HepG2 (cell line): ENCODE measurements around the gene PGGT1B. TPM values are rescaled to one million over a fixed set of nuclear protein-coding genes. Genes with fewer than 3 reads are reported as not detected.

Source experiments
- ATAC-seq: fragments of 200-7000 bp; cut with Tn5 transposase; 3 replicates; pipeline ENCODE4 v1.9.1; 2020; ENCODE audit warnings: mild to moderate bottlenecking, moderate library complexity
- BruUV-seq: library from RNA; stranded (reverse); fragments of 400-500 nt; replicated peaks from 2 replicates; lab custom pipeline; 2021; lab: Mats Ljungman, UMichigan
- CTCF ChIA-PET: fragments of 300-600 bp; formaldehyde crosslinking; extraction: SDS; loops from one replicate; lab custom pipeline; 2021; ENCODE audit warnings: low total read pairs, inconsistent platforms, low intra/inter-chr PET ratio; lab: Yijun Ruan, JAX
- POLR2A ChIA-PET: fragments of 350-600 bp; sonication (Branson Sonifier 250); formaldehyde crosslinking; loops from one replicate; lab custom pipeline; 2020; ENCODE audit warnings: antibody characterized with exemption, inconsistent platforms; lab: Yijun Ruan, JAX
- DNase-seq: peaks from one replicate; pipeline ENCODE4 v3.0.0-alpha.2; 2015; ENCODE audit warnings: low spot score
- FAIRE-seq: peaks from 3 replicates; lab custom pipeline; 2011; peaks lifted over from hg19 to GRCh38; lab: Jason Lieb, UNC
- H2AFZ ChIP-seq: one replicate; pipeline ENCODE4 v1.6.1; 2011; ENCODE audit warnings: low read length, inconsistent platforms
- H3K27ac ChIP-seq: fragments of 300-600 bp; 3 replicates; pipeline ENCODE4 v1.8.0; 2011; ENCODE audit warnings: mixed run types, mild to moderate bottlenecking, mixed read lengths, low read length, inconsistent platforms; ENCODE audit not compliant: insufficient read depth; ENCODE audit errors: extremely low read length
- H3K27me3 ChIP-seq, 2 experiments: fragments of 200-600 bp in 1 of 2; 2 replicates in 1 of 2; 3 replicates in 1 of 2; pipeline versions ENCODE4 v1.6.0 to v1.8.0; 2011; ENCODE audit warnings: low read length in 2 of 2, mild to moderate bottlenecking in 2 of 2, moderate library complexity in 2 of 2, inconsistent platforms in 1 of 2; ENCODE audit not compliant: insufficient read depth in 2 of 2, control insufficient read depth in 1 of 2
- H3K36me3 ChIP-seq, 2 experiments: fragments of 200-600 bp in 1 of 2; replicated peaks in 1 of 2; 2 replicates in 1 of 2; 3 replicates in 1 of 2; pipeline versions ENCODE4 v1.5.1 to v1.8.0; 2011; ENCODE audit warnings: low read length in 2 of 2, inconsistent platforms in 1 of 2; ENCODE audit not compliant: insufficient read depth in 2 of 2, control insufficient read depth in 1 of 2
- H3K4me1 ChIP-seq: 2 replicates; pipeline ENCODE4 v1.5.1; 2012; ENCODE audit warnings: low read length, inconsistent platforms; ENCODE audit not compliant: insufficient read depth
- H3K4me2 ChIP-seq: 2 replicates; pipeline ENCODE4 v1.6.0; 2011; ENCODE audit warnings: low read depth, low read length, inconsistent platforms
- H3K4me3 ChIP-seq, 3 experiments: fragments of 200-600 bp in 1 of 3; sonication (generic), shearing (Covaris generic) in 1 of 3; replicated peaks in 1 of 3; 2 replicates each; pipeline ENCODE4 v1.5.1; 2011 to 2016; ENCODE audit warnings: low read length in 3 of 3, inconsistent platforms in 2 of 3, low read depth in 2 of 3, mild to moderate bottlenecking in 2 of 3, control low read depth in 1 of 3, mixed read lengths in 1 of 3; ENCODE audit not compliant: insufficient read depth in 1 of 3
- H3K79me2 ChIP-seq: one replicate; pipeline ENCODE4 v1.6.1; 2011; ENCODE audit warnings: low read length, inconsistent platforms; ENCODE audit not compliant: insufficient read depth
- H3K9ac ChIP-seq: 2 replicates; pipeline ENCODE4 v1.6.0; 2011; ENCODE audit warnings: mild to moderate bottlenecking, low read depth, low read length, inconsistent platforms; ENCODE audit not compliant: insufficient read depth
- H3K9me3 ChIP-seq: 2 replicates; pipeline ENCODE4 v1.5.1; 2012; ENCODE audit warnings: mild to moderate bottlenecking, low read length
- H4K20me1 ChIP-seq: 2 replicates; pipeline ENCODE4 v1.6.0; 2011; ENCODE audit warnings: inconsistent platforms, mild to moderate bottlenecking, low read length, moderate library complexity; ENCODE audit not compliant: insufficient read depth
- IRF2 ChIP-seq: IDR thresholded peaks from 2 replicates; pipeline ENCODE4 v1.6.1; 2018; ENCODE audit warnings: missing genetic modification reagents, missing compliant biosample characterization
- JUN ChIP-seq: sonication (generic); formaldehyde crosslinking; IDR thresholded peaks from 2 replicates; pipeline ENCODE4 v1.4.0; 2020; ENCODE audit warnings: mild to moderate bottlenecking, missing genetic modification reagents
- KDM3A ChIP-seq: IDR thresholded peaks from 2 replicates; pipeline ENCODE4 v1.6.1; 2018; ENCODE audit warnings: low read depth, missing compliant biosample characterization
- NCOA2 ChIP-seq: sonication (generic); formaldehyde crosslinking; IDR thresholded peaks from 2 replicates; pipeline ENCODE4 v1.8.0; 2022; ENCODE audit warnings: inconsistent platforms
- NCOA5 ChIP-seq: sonication (generic); formaldehyde crosslinking; IDR thresholded peaks from 2 replicates; pipeline ENCODE4 v1.4.0; 2020; ENCODE audit warnings: missing genetic modification reagents
- NFE2L1 ChIP-seq: sonication (generic); formaldehyde crosslinking; IDR thresholded peaks from 2 replicates; pipeline ENCODE4 v1.4.0; 2020; ENCODE audit warnings: missing genetic modification reagents, mild to moderate bottlenecking, borderline replicate concordance
- NFIB ChIP-seq: sonication (generic); formaldehyde crosslinking; IDR thresholded peaks from 2 replicates; pipeline ENCODE4 v1.9.0; 2021; ENCODE audit warnings: missing genetic modification reagents, mild to moderate bottlenecking, borderline replicate concordance
- NR1H2 ChIP-seq: sonication (generic); formaldehyde crosslinking; IDR thresholded peaks from 2 replicates; pipeline ENCODE4 v1.8.1; 2022; ENCODE audit warnings: low read depth, missing genetic modification reagents, borderline replicate concordance
- NR2C2 ChIP-seq: sonication (generic); formaldehyde crosslinking; IDR thresholded peaks from 2 replicates; pipeline ENCODE4 v1.4.0; 2020; ENCODE audit warnings: missing genetic modification reagents, mild to moderate bottlenecking, moderate library complexity, borderline replicate concordance
- SP2 ChIP-seq: sonication (generic); formaldehyde crosslinking; IDR thresholded peaks from 2 replicates; pipeline ENCODE4 v1.5.1; 2020; ENCODE audit warnings: mild to moderate bottlenecking, missing genetic modification reagents
- SP5 ChIP-seq: IDR thresholded peaks from 2 replicates; pipeline ENCODE4 v1.6.1; 2016; ENCODE audit warnings: low read depth, borderline replicate concordance
- SRSF4 ChIP-seq: fragments of 200-400 bp; formaldehyde crosslinking; IDR thresholded peaks from one replicate; pipeline ENCODE4 v1.6.1; 2018; ENCODE audit warnings: mild to moderate bottlenecking, low read depth, low read length, moderate library complexity; ENCODE audit not compliant: poor library complexity, severe bottlenecking
- ZFAT ChIP-seq: sonication (generic); formaldehyde crosslinking; conservative IDR thresholded peaks from 2 replicates; pipeline ENCODE4 v1.8.1; 2023; ENCODE audit warnings: missing genetic modification reagents, inconsistent platforms
- ZFP1 ChIP-seq: IDR thresholded peaks from 2 replicates; pipeline ENCODE4 v1.6.1; 2016
- ZNF124 ChIP-seq: sonication (generic); formaldehyde crosslinking; IDR thresholded peaks from 2 replicates; pipeline ENCODE4 v1.4.0; 2020; ENCODE audit warnings: missing genetic modification reagents
- ZNF564 ChIP-seq: sonication (generic); formaldehyde crosslinking; IDR thresholded peaks from 2 replicates; pipeline ENCODE4 v1.8.1; 2023; ENCODE audit warnings: mild to moderate bottlenecking, missing genetic modification reagents
- ZNF614 ChIP-seq: IDR thresholded peaks from 2 replicates; pipeline ENCODE4 v1.6.1; 2018; ENCODE audit warnings: missing biosample characterization, missing genetic modification reagents, inconsistent platforms, borderline replicate concordance
- ZSCAN29 ChIP-seq: sonication (generic); formaldehyde crosslinking; conservative IDR thresholded peaks from 2 replicates; pipeline ENCODE4 v1.4.0; 2020; ENCODE audit warnings: mild to moderate bottlenecking, missing genetic modification reagents
- in situ Hi-C: cut with HindIII; loops from 2 replicates; pipeline ENCODE4 v1.10.0; 2017; ENCODE audit warnings: low pct_unique_long_range_greater_than_20kb; ENCODE audit not compliant: extremely low pct_ligation_motif_present
- intact Hi-C: fragments of 100-400 bp; cut with micrococcal nuclease; formaldehyde crosslinking; loops from one replicate; pipeline ENCODE4 v1.10.0; 2022; ENCODE audit not compliant: unreplicated experiment
- polyA plus RNA-seq, 8 experiments: library from polyadenylated mRNA; depleted of rRNA in 3 of 8; stranded (reverse) in 7 of 8; unstranded in 1 of 8; fragments of >200 nt; fragmentation: Illumina TruSeq in 4 of 8; extraction: Trizol in 4 of 8; gene quantifications; 2 replicates each; pipeline versions ENCODE4 v1.2.1 to v1.2.3, GENCODE V29; 2011 to 2016; ENCODE audit warnings: low read depth in 4 of 8, missing spikeins in 1 of 8, mixed read lengths in 1 of 8; ENCODE audit not compliant: insufficient read depth in 1 of 8
- total RNA-seq, 5 experiments: library from RNA; depleted of rRNA; stranded (reverse); fragments of >200 nt; fragmentation: Illumina TruSeq; extraction: Trizol; gene quantifications; 2 replicates each; pipeline ENCODE4 v1.2.3, GENCODE V29; 2016; ENCODE audit warnings: low read depth in 1 of 5
- TF ChIP-seq, protein P1 (sequence below): IDR thresholded peaks from 2 replicates; pipeline ENCODE4 v1.6.1; 2012; ENCODE audit warnings: low read length, improper control_type of control experiment
- TF ChIP-seq, protein P2 (sequence below): sonication (generic); formaldehyde crosslinking; IDR thresholded peaks from 2 replicates; pipeline ENCODE4 v1.8.0; 2022; ENCODE audit warnings: mild to moderate bottlenecking, missing genetic modification reagents; ENCODE audit not compliant: insufficient replicate concordance

PGGT1B gene
- total and polyA plus RNA-seq, 2 of the 13 experiments (the other 11 are each of a cell fraction or from before 2014, with no cell fraction given): 2.4 to 42.7 TPM

DNA sequence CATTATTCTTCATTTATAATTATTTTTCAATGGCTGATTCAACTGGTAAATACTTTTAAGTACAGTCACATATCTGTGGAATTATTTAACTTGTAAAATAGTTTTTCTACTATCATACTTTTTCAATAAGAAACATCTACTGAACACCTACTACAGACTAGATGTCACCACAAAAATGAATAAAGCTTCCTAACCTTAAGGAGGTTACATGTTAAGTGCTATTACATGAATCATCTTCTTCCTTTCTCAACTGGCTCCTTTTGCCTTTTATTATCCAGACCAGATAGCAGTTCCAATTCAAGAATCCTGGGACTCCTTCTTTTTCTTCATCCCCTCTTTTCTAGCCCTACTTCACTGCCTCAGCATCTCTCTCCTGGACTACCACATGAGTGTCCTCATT, 4.7 kb downstream of the PGGT1B start:
- Histone ChIP-seq H3K27me3 (no peaks in the 10 kb centered on the region; a peak in 1 of 5 replicates), H3K79me2 (peaks cover 83% of the 10 kb centered on the region), H3K4me2 (no peak overlapping the region), H3K27ac (no peak overlapping the region), H3K36me3 (no peaks in the 10 kb centered on the region), H4K20me1 (peaks cover 6% of the 10 kb centered on the region; the same call in 1 of the 2 replicates), H3K4me1 (peaks cover 45% of the 10 kb centered on the region), H3K9me3 (no peaks in the 10 kb centered on the region), H2AFZ (no peak overlapping the region), H3K4me3 (no peak overlapping the region), H3K9ac (no peak overlapping the region)
- ChIA-PET CTCF (no interaction called here), POLR2A (no interaction called here)
- TF ChIP-seq NFE2L1 (CRISPR knock-in tag) (no peak), NFIB (CRISPR knock-in tag) (no peak), ZFAT (CRISPR knock-in tag) (no peak), IRF2 (CRISPR knock-in tag) (no peak), NCOA5 (CRISPR knock-in tag) (no peak), SRSF4 (no peak), SP5 (CRISPR knock-in tag) (no peak), NR2C2 (CRISPR knock-in tag) (no peak), SP2 (CRISPR knock-in tag) (no peak), ZNF614 (CRISPR knock-in tag) (no peak), ZSCAN29 (CRISPR knock-in tag) (no peak), JUN (no peak), KDM3A (no peak), ZNF564 (CRISPR knock-in tag) (no peak), NR1H2 (CRISPR knock-in tag) (no peak), ZFP1 (CRISPR knock-in tag) (no peak), ZNF124 (CRISPR knock-in tag) (no peak), NCOA2 (no peak)
- TF ChIP-seq, protein P1, sequence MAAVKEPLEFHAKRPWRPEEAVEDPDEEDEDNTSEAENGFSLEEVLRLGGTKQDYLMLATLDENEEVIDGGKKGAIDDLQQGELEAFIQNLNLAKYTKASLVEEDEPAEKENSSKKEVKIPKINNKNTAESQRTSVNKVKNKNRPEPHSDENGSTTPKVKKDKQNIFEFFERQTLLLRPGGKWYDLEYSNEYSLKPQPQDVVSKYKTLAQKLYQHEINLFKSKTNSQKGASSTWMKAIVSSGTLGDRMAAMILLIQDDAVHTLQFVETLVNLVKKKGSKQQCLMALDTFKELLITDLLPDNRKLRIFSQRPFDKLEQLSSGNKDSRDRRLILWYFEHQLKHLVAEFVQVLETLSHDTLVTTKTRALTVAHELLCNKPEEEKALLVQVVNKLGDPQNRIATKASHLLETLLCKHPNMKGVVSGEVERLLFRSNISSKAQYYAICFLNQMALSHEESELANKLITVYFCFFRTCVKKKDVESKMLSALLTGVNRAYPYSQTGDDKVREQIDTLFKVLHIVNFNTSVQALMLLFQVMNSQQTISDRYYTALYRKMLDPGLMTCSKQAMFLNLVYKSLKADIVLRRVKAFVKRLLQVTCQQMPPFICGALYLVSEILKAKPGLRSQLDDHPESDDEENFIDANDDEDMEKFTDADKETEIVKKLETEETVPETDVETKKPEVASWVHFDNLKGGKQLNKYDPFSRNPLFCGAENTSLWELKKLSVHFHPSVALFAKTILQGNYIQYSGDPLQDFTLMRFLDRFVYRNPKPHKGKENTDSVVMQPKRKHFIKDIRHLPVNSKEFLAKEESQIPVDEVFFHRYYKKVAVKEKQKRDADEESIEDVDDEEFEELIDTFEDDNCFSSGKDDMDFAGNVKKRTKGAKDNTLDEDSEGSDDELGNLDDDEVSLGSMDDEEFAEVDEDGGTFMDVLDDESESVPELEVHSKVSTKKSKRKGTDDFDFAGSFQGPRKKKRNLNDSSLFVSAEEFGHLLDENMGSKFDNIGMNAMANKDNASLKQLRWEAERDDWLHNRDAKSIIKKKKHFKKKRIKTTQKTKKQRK: no peak
- TF ChIP-seq, protein P2, sequence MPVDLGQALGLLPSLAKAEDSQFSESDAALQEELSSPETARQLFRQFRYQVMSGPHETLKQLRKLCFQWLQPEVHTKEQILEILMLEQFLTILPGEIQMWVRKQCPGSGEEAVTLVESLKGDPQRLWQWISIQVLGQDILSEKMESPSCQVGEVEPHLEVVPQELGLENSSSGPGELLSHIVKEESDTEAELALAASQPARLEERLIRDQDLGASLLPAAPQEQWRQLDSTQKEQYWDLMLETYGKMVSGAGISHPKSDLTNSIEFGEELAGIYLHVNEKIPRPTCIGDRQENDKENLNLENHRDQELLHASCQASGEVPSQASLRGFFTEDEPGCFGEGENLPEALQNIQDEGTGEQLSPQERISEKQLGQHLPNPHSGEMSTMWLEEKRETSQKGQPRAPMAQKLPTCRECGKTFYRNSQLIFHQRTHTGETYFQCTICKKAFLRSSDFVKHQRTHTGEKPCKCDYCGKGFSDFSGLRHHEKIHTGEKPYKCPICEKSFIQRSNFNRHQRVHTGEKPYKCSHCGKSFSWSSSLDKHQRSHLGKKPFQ (CRISPR knock-in tag): no peak
- in situ Hi-C loops: no loop called here
- FAIRE-seq (no peak), DNase-seq (no peak), ATAC-seq (no peak)
- intact Hi-C loops: no loop called here
- no TSS peak for BruUV-seq
